GM18508 (cell line): ENCODE results near the gene UBE2L5.

Experiments used
- ATAC-seq: cut with Tn5 transposase; IDR thresholded peaks from one replicate; pipeline ENCODE4 v1.9.1; 2021; ENCODE audit warnings: moderate number of reproducible peaks; ENCODE audit not compliant: insufficient read depth, unreplicated experiment

The UBE2L5 gene

GRCh38 chr13:30422054-30422839 is at the start of gene UBE2L5:
Gene UBE2L5, plus strand, starts transcription at chr13:30422493. Its CDS starts 5,498 bp downstream, at chr13:30427991.
- ATAC-seq, result no peak

- no peak for ATAC-seq
These were observed 48.6 kb upstream of the UBE2L5 start for GRCh38 chr13:30373727-30374126.

GRCh38 chr13:30375265-30375835 is 46.9 kb upstream of the UBE2L5 start:
- ATAC-seq, result no peak

GRCh38 chr13:30376426-30377311 is 45.6 kb upstream of the UBE2L5 start:
- peak; percentile 38 for ATAC-seq

GRCh38 chr13:30377312-30377685 is 45.0 kb upstream of the UBE2L5 start:
- ATAC-seq, result no peak

- ATAC-seq, result no peak
These were observed 44.1 kb upstream of the UBE2L5 start for GRCh38 chr13:30378191-30378590.

- no peak for ATAC-seq
These were observed 41.2 kb upstream of the UBE2L5 start for GRCh38 chr13:30381049-30381448.

- no peak for ATAC-seq
These were observed 39.3 kb upstream of the UBE2L5 start for GRCh38 chr13:30382836-30383525.

GRCh38 chr13:30388406-30389283 is 33.6 kb upstream of the UBE2L5 start:
- no peak for ATAC-seq

GRCh38 chr13:30391956-30392680 is 30.2 kb upstream of the UBE2L5 start:
- ATAC-seq, result no peak

GRCh38 chr13:30392681-30393045 is 29.6 kb upstream of the UBE2L5 start:
- no peak for ATAC-seq

- peak; percentile 76 for ATAC-seq
These were observed 27.5 kb upstream of the UBE2L5 start for GRCh38 chr13:30394751-30395191.

GRCh38 chr13:30395192-30396158 is 26.8 kb upstream of the UBE2L5 start:
- no peak for ATAC-seq

- ATAC-seq, result no peak
These were observed 25.7 kb upstream of the UBE2L5 start for GRCh38 chr13:30396434-30397075.

GRCh38 chr13:30398601-30399072 is 23.7 kb upstream of the UBE2L5 start:
- no peak for ATAC-seq

GRCh38 chr13:30400376-30400775 is 21.9 kb upstream of the UBE2L5 start:
- no peak for ATAC-seq

- ATAC-seq, result no peak
These were observed 20.9 kb upstream of the UBE2L5 start for GRCh38 chr13:30401347-30401746.
